CD4-positive, alpha-beta T cell treated with Interleukin-17A for 1 hour (primary cell): ENCODE data around the gene CELSR1.
"Not testable (repeated sequence)": the region's sequence is repeated elsewhere in the genome, so short reads cannot be mapped to it uniquely, and the experiment has no call there.

ENCODE experiments used
- DNase-seq: peaks from one replicate; pipeline ENCODE4 v3.0.0-alpha.2; 2020

Gene CELSR1

DNA sequence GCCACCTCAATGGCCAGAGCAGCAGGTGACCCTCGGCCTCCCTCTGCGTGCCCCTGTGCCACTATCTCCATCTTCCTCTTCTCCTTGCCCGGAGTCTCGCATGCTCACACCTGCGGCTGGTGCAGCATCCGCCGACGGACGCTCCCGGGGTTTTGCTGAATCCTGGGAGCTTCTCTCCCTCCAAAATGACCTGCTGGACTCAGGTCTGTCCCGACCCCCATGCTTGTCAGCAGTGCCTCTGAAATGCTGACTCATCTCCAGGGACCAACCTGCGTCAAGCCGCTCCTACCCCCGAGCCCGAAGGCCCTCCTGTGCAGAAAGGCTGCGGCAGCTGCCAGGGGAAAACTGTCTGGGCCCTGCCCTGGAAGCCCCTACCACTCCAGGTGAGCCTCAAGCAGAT lies 58.4 kb downstream of the CELSR1 start:
- no peak for DNase-seq

DNA sequence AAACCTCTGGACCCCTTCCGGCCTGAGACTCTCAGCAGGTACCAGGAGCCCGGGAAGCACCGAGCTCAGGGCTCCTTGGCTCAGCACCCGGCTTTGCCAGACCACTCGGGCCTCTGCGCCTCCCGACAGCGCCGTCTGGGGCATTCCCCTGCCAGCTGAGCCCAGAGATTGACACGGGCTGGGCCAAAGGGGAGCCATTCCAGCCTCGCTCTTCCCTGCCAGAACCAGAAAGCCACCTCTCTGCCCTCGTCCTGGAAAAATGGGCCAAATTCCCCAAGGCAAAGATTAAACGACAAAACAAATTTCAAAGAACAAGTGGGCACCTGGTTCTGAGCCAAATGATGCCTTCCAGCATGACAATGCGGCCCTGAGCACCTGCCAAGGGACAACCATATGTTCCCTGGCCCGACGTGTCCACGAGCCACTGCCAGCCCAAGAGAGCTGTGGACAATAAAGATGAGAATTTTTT lies 59.3 kb downstream of the CELSR1 start:
- DNase-seq: no peak

DNA sequence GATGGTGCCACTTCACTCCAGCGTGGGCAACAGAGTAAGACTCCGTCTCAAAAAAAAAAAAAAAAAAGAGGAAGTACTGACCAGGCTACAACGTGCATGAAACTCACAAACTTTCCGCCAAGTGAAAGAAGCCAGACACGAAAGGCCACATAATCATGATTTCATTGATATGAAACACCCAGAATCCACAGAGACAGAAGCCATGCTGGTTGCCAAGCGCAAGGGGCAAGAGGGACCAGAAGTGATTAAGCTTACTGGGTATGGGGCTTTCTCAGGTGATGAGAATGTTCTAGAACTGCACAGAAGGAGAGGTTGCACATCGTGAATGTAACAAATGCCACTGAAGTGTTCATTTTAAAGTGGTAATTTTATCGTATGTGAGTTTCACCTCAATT lies 60.9 kb downstream of the CELSR1 start:
- DNase-seq: no peak

DNA sequence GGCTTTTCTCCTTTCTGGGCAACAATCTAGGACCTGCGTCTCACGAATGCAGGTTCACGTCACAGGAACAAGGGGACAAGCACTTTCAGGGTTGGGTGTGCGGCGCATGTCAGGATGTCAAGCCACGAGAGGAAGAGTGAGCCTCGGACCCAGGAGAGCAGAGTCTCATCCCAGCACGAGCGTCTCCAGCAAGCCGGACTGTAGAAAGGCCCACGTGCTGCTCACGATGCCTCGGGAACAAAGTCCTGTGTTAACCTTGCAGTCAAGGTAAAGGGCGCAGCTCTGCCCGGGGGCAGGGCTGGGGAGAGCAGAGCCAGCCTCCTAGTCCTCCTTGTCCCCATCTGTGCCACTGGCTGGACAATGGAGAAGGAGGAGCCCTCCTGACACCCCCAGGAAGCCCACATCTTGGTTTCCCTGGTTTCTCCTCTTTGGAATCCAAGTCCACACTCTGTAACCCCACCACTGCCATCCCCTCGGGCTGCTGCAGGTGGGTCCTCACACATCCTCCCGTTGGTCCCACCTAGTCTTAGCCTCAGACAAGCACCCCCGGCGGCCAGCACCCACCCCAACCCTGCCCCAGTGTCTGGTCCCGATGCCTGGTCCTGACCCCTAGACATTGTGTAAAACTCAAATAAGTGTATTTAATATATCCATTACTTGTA lies 63.4 kb downstream of the CELSR1 start:
- DNase-seq: no peak

DNA sequence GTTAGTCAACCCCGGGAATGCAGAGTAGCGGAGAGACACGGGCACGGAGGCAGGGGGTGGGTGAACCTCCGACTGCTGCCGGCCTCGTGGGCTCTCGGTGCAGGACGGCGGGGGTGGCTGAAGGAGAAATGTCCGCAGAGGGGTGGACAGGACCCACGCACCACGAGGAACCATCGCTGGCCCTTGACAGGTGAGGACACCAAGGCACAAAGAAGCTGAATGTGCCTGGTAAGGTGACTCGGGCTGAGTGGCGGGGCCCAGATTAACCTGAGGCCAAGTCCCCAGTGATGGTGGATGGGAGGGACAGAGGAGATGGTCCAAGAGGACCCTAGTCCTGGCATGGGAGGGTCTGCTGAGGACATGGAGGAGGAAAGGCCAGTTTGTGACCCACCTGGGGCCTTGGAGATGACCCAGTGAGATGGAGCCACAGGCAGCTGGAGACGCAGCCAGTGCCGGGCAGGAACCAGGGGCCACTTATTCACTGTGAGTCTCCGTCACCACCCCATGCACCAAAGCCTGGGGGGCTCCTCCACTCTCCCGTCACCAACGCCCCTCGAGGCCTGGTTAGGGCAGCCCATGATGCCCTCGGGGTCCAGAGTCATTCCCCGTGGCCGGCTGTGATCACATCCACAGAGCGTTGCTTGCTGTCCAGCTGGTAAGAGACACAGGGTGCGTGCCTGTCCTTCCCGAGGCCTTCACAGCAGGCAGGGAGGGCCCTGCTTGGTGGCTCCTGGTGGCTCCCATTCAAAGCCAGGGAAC lies 64.2 kb downstream of the CELSR1 start:
- no peak for DNase-seq

DNA sequence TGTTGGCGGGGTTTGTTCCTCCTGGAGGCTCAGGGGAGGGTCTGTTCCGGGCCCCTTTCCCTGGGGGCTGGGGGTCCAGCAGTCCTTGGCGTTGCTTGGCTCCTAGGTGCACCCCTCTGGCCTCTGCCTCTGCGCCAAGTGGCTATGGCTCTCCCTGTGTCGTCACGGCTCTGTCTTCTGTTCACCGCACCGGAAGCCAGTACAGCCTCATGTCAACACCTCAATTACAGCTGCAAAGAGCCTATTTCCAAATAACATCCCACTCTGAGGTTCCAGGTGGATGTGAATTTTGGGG lies 64.8 kb downstream of the CELSR1 start:
- DNase-seq: no peak

DNA sequence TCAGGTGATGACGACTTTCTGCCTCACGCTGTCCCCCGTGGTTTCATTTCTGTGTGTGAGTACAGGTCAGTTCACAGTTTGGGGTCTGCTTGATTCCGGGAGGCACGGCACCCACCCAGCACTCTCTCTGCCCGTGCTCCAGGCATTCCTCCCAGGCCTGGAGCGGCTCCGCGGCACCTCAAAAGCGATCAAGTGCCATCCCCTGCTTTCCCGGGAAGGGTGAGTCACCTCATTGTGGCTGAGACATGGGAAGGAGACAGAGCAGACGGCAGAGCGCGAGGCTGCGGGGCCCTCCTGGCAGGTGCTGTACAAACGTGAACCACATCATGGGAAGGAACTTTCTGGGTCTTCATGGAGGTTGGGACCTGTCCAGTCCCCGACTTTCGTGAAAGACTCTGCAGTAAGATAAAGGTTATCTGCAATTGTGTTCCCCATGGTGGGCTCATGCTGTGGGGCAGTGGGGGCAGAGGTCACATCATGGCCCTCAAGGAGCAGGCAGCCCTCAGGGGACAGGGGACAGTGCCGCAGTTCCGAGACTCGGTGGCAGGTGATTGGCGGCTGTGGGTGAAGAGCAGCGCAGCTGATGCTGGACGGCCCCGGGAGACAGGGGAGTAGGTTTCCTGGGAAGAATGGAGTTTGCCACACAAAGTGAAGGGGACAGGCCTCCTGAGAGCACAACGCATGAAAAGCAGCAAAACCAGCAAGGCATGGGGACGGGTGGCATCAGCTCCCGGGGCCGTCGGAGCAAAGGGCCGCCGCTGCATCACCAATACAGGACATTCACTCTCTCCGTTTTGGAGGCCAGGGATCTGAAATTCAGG lies 65.3 kb downstream of the CELSR1 start:
- DNase-seq: no peak

DNA sequence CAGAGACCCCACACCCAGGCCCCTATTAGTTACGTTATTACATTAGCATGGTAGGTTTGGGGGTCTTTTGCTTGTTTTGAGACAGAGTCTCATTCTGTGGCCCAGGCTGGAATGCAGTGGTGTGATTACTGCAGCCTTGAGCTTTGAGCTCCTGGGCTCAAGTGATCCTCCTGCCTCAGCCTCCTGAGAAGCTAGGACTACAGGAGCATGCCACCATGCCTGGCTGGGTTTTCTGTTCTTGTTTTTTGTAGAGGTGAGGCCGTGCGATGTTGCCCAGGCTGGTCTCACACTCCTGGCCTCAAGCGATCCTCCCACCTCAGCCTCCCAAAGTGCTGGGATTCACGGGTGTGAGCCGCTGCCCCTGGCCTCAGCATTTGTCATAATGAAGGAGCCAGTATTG lies 66.1 kb downstream of the CELSR1 start:
- DNase-seq: not testable (repeated sequence)

DNA sequence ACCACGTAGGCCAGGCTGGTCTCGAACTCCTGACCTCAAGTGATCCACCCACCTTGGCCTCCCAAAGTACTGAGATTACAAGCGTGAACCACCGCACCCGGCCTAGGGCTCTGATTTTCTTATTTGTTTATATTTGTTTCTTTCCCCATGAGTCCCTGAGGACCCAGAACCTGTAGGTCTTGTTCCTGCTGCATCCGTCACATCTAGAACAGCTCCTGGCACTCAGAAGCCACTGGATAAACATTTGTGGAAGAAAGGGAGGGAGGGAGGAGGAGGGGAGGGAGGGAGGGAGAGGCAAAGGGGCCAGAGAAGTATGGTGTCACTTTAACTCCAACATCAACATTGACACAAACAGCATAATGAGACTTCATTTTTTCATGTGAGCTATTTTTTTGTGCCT lies 67.7 kb downstream of the CELSR1 start:
- no peak for DNase-seq

DNA sequence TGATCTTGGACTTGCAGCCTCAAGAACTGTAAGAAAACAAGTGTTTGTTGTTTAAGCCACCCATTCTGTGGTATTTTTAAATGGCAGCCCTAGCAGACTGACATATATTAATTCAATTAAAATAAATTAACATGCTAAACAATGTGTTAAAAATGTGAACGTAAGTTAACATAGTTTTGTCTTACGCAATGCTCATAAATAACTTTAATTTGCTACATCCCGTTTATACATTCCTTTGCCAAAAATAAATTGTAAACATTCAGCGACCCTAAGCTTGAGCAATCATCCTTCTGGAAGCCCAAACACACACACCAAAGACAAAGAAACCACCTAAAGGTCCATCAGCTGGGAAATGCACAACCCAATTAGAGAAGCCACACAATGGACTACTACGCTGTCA lies 70.4 kb downstream of the CELSR1 start:
- no peak for DNase-seq

DNA sequence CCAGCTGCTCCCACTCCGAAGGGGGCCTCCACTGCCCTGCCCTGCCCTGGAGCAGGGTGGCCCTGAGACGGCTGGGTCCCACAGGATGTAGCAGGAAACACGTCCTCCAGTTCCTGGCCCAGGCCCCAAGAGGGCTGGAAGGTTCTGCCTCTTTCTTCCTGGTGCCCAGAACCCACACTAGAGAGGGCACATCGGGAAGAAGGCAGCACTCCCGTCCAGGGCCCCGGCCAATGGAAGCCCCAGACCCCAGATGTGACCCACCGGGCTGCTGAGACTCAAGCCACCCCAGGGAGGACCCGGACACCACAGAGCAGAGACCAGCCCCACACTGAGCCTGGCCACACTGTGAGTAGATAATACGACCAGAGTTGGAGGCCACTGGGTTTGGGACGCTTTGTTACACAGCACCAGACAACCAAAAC lies 71.2 kb downstream of the CELSR1 start:
- no peak for DNase-seq

DNA sequence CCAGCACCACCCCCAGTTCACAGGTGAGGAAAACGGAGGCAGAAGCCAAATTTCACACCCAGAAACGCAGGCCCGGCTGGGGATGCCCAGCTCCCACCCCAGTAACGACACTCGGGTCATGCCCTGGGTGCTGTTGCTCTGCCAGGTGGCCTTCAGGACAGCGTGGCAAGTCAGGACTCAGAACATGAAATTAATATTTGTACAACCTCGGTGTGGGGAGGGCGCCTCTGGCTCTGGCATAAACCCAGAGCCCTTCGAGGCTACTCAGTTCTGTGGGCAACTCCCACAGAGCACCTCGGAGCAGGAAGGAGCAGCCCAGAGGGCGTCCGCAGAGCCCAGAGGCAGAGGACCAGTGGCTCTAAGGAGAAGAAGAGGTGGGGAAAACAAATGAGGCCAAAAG lies 71.6 kb downstream of the CELSR1 start:
- DNase-seq: no peak

DNA sequence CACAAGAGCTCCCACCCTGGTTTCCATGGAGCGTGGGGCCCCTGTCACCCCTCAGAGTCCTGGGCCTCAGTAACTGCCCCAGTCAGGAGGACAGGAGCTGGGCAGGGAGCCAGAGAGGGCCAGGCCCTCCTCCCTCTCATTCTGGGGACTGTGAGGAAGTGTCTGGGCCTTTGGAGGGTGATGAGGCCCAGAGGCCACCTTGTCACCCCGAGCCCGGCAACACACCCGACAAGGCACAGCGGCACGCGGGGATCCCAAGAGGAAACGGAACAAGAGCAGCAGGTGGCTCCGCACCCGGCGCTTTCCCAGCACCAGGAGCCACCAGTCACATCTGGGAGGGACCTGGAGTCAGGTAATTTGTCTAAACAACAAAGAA lies 72.1 kb downstream of the CELSR1 start:
- no peak for DNase-seq

DNA sequence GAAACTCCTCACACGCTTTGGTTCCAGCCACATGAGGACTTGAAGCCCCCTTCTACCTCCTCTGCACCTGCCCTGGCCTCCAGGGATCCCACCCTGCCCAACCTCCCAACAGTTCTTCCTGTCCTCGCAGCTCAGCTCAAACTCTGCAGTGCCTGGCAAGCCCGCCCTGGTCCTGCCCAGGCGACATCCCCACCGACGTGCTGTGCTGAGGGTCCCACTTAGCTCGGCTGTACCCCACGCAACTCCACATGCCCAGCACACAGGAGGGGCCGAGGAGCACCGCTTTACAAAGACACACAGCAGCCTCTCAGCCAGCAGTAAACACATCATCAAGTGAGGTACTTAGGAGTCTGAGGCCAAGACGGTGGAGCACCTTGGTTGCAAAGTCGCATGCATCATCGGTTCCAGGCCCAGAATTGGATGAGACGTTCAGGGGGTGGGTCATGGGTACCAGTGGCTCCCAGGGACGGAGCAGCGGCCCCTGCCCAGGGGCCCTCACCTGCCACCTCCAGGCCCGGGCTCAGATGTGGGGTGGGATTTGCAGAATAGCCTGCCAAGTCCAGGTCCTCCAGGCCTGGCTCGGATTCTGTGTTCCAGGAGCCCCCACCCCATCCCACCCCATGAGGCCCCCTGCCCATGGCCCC lies 72.6 kb downstream of the CELSR1 start:
- no peak for DNase-seq

DNA sequence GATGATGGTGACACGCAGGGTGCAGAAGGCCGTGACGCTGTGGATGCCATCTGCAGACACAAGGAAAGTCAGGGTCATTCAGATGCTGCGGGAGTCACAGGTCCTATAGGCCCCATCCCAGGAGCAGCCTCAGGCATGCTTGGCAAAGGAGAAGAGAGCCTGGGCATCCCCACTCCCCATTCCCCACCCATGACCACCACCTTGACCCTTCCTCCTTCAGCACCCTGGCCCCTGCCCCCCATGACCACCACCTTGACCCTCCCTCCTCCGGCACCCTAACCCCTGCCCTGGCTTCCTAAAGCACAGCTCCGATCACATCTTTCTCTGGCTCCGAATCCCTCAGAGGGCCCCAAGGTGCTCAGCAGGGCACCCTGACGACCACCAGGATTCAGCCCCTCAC lies 73.1 kb downstream of the CELSR1 start:
- DNase-seq: no peak

DNA sequence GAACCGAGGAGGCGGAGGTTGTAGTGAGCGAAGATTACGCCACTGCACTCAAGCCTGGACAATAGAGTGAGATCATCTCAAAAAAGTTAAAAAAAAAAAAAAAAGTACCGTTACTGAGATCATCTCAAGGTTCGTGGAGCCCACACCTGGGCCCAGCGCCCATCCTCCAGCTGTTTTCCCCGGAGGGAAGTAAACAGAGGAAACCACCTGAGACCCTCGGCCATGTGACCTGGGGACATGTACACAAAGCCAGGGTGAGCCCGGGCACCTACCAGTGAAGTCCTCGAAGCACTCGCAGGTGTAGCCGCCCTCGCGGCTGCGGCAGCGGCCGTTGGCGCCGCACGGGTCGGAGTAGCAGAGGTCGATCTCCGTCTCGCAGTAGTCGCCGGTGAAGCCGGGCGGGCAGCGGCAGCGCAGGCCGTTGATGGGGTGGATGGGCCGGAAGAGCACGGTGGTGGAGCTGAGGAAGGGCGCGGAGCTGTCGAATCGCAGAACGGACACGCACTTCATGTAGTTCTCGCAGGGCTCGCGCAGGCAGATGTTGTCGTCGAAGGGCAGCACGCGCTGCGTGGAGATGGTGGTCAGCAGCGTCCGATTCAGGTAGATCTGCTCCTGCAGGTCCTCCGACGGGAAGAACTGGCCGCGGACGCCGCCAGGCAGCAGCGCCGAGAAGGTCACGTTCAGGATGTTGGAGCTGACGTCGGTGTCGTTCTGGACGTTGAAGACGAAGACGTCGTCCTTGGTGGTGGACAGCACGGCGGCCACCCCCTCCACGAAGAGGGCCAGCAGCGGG lies 73.8 kb downstream of the CELSR1 start:
- DNase-seq: no peak

DNA sequence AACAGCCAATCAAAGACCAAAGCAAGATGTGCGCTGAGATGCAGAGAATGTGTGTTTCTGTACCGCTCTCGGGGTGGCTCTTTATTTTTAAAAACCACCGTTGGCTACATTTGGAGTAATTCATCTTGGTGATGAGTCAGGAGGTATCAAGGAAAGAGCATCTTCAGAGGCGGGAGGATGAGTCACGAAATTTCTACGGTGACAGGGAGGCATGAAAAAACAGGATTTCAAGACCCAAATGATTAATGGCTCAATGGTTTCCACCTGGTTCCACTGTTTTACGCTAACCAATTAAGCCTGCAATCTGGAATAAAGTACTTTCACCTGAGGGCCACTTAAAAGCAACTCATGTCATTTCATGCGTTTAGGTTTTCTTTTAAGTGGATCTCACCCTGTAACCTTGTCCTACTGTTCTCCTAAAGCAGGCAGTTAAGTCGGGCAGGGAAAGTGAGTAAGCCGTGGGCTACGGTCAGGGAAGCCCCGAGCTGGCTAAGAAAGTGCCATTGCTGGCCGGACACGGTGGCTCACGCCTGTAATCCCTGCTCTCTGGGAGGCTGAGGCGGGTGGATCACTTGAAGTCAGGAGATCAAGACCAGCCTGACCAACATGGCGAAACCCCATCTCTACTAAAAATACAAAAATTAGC lies 74.6 kb downstream of the CELSR1 start:
- no peak for DNase-seq

DNA sequence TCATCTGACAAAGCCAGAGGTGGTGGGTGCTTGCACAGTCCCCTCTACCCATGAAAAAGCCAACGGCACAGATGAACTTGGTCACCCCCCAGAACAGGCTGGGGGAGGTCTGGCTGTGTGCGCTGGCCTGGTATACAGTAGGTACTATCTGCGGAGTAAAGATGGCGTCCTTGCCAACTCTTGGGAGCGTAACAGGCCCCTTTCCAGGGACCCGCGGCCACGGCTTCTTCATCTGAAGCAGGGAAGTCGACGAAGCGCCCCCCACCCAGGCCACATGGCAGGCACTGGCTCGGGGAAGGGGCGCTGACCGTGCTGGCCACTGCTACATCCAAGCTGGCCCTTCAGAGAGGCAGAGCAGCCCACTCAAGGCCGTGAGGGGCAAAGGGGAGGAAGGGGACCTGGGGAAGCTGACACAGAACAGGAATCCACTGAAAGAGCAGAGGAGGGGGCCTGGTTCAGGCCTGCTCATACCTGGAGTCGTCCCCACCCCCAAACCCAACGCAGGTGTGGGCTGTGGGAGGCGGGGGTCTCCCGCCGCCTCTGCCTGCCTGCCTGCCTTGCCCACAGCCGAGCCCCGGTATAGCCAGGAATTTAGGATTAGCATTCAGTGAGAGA lies 75.7 kb downstream of the CELSR1 start:
- no peak for DNase-seq

DNA sequence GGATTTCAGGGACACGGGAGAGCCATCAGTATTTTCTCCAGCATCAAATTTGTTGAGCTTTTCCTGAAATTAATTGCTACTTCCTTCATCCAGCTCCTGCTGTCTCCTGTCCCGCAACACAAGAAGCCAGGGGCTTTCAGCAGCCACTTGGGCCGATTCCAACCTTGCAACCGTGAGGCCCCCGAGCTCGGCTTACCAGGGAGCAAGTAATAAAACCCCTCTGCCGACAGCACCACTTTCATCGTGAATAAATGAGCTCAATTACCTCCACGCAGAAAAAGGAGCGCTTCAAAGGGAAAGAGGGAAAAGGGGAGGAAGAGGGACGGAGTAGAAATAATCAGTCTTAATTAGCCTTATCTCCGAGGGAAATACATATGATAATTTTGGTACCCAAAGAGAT lies 76.6 kb downstream of the CELSR1 start:
- no peak for DNase-seq

DNA sequence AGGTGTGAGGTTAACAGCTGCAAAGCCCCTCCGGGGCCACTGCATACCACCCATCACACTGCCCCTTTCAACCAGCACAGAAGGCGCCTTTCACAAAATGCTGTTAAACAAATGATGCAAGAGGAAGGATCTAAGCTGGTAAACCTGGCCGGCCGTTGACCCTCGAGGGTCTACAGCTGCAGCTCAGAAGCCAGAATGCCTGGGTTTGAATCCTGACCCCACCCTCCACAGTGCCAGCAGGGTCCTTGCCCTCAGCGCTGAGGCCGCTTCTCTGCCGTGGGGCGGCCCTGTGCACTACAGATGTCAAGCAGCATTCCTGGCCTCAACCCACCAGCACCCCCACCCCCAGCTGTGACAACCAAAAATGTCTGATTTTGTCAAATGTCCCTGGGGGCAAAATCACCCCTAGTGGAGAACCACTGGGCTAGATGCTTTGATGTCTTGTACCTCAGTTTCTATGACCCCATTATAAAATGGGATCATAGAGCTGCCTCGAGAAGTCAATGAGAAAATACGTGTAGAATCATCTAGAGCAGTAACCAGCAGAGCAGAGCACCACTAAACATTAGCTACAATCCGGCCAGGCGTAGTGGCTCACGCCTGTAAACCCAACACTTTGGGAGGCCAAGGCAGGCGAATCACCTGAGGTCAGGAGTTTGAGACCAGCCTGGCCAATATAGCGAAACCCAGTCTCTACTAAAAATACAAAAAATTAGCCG lies 77.9 kb downstream of the CELSR1 start:
- DNase-seq: no peak

DNA sequence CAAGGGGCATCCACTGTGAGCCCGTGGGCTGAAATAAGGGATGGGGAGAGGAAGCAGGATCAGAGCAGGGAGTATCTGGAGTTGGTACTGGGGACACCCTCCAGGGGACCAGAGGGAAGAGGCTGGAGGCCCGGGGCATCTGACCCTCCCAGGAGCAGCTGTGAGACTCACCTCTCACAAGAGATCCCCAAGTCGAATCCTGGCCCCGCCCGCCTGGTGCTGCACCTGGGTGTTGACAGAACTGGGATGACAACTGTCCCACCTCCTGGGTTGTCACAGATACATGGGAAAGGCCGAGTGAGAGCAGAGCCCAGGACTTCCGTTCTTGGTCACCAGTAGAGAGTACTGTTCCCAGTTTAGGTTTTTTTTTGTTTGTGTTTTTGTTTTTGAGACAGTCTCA lies 78.9 kb downstream of the CELSR1 start:
- no peak for DNase-seq
